HepG2 (cell line): ENCODE results near the gene SLC35E4. TPM values are rescaled to one million over a fixed set of nuclear protein-coding genes. Genes with fewer than 3 reads are reported as not detected.

Experiments used
- AHR ChIP-seq: IDR thresholded peaks from 2 replicates; pipeline ENCODE4 v1.6.1; 2018; ENCODE audit warnings: missing genetic modification reagents, missing compliant biosample characterization
- ARNT ChIP-seq: fragments of 450-650 bp; IDR thresholded peaks from 2 replicates; pipeline ENCODE4 v1.6.1; 2017
- BRCA1 ChIP-seq: sonication (generic); formaldehyde crosslinking; IDR thresholded peaks from 2 replicates; pipeline ENCODE4 v1.4.0; 2020; ENCODE audit warnings: missing genetic modification reagents
- HMGXB4 ChIP-seq, 2 experiments: sonication (generic) in 1 of 2; formaldehyde crosslinking in 1 of 2; IDR thresholded peaks; 2 replicates each; pipeline versions ENCODE4 v1.4.0 to v1.6.1; 2018 to 2020; ENCODE audit warnings: missing genetic modification reagents in 2 of 2, borderline replicate concordance in 1 of 2, low read depth in 1 of 2, mild to moderate bottlenecking in 1 of 2, missing biosample characterization in 1 of 2
- KAT8 ChIP-seq: IDR thresholded peaks from 2 replicates; pipeline ENCODE4 v1.6.1; 2016; ENCODE audit warnings: missing genetic modification reagents, missing compliant biosample characterization
- RAD21 ChIP-seq: fragments of 450-650 bp; formaldehyde crosslinking; IDR thresholded peaks from 2 replicates; pipeline ENCODE4 v1.5.0; 2020; ENCODE audit warnings: mild to moderate bottlenecking
- TARDBP ChIP-seq: sonication (generic); formaldehyde crosslinking; IDR thresholded peaks from 2 replicates; pipeline ENCODE4 v1.8.0; 2022; ENCODE audit warnings: mild to moderate bottlenecking, missing genetic modification reagents
- XRCC5 ChIP-seq: fragments of 200-400 bp; formaldehyde crosslinking; optimal IDR thresholded peaks from 2 replicates; pipeline ENCODE3; 2017; ENCODE audit warnings: mild to moderate bottlenecking, low read length
- ZNF280D ChIP-seq: sonication (generic); formaldehyde crosslinking; IDR thresholded peaks from 2 replicates; pipeline ENCODE4 v1.5.1; 2020; ENCODE audit warnings: mild to moderate bottlenecking, missing genetic modification reagents
- ZNF512 ChIP-seq: sonication (generic); formaldehyde crosslinking; IDR thresholded peaks from 2 replicates; pipeline ENCODE4 v1.4.0; 2020; ENCODE audit warnings: mild to moderate bottlenecking, missing genetic modification reagents
- ZNF687 ChIP-seq: sonication (generic); formaldehyde crosslinking; IDR thresholded peaks from 2 replicates; pipeline ENCODE4 v1.5.1; 2020; ENCODE audit warnings: mild to moderate bottlenecking, missing genetic modification reagents, moderate library complexity
- ZNF720 ChIP-seq: sonication (generic); formaldehyde crosslinking; IDR thresholded peaks from 2 replicates; pipeline ENCODE4 v1.4.0; 2020; ENCODE audit warnings: missing genetic modification reagents
- polyA plus RNA-seq, 8 experiments: library from polyadenylated mRNA; depleted of rRNA in 3 of 8; stranded (reverse) in 7 of 8; unstranded in 1 of 8; fragments of >200 nt; fragmentation: Illumina TruSeq in 4 of 8; extraction: Trizol in 4 of 8; gene quantifications; 2 replicates each; pipeline versions ENCODE4 v1.2.1 to v1.2.3, GENCODE V29; 2011 to 2016; ENCODE audit warnings: low read depth in 4 of 8, missing spikeins in 1 of 8, mixed read lengths in 1 of 8; ENCODE audit not compliant: insufficient read depth in 1 of 8
- total RNA-seq, 5 experiments: library from RNA; depleted of rRNA; stranded (reverse); fragments of >200 nt; fragmentation: Illumina TruSeq; extraction: Trizol; gene quantifications; 2 replicates each; pipeline ENCODE4 v1.2.3, GENCODE V29; 2016; ENCODE audit warnings: low read depth in 1 of 5
- TF ChIP-seq, protein P1 (sequence below): sonication (generic); formaldehyde crosslinking; IDR thresholded peaks from 2 replicates; pipeline ENCODE4 v1.5.0; 2020; ENCODE audit warnings: mild to moderate bottlenecking, missing genetic modification reagents, moderate library complexity
- TF ChIP-seq, protein P2 (sequence below): sonication (generic); formaldehyde crosslinking; IDR thresholded peaks from 2 replicates; pipeline ENCODE4 v1.8.0; 2022; ENCODE audit warnings: missing genetic modification reagents, mild to moderate bottlenecking, borderline replicate concordance

The SLC35E4 gene
- total and polyA plus RNA-seq, 2 of the 13 experiments (the other 11 are each of a cell fraction or from before 2014, with no cell fraction given), result 0.07 to 0.15 TPM

GRCh38 chr22:30634471-30635233 lies 929 bp upstream of the SLC35E4 start (continued):
- 0 out of 4 replicates have a peak, but pooled peaks of 1 of the 2 experiments have one; percentile 35 for TF ChIP-seq HMGXB4 (CRISPR knock-in tag; IDR thresholded peaks at IDR 0.05; ENCODE audit: borderline replicate concordance in 1 of 2, low read depth in 1 of 2)
- TF ChIP-seq AHR (CRISPR knock-in tag), result 0 out of 2 replicates have a peak, but pooled peaks have one; percentile 42
- TF ChIP-seq, protein P1, sequence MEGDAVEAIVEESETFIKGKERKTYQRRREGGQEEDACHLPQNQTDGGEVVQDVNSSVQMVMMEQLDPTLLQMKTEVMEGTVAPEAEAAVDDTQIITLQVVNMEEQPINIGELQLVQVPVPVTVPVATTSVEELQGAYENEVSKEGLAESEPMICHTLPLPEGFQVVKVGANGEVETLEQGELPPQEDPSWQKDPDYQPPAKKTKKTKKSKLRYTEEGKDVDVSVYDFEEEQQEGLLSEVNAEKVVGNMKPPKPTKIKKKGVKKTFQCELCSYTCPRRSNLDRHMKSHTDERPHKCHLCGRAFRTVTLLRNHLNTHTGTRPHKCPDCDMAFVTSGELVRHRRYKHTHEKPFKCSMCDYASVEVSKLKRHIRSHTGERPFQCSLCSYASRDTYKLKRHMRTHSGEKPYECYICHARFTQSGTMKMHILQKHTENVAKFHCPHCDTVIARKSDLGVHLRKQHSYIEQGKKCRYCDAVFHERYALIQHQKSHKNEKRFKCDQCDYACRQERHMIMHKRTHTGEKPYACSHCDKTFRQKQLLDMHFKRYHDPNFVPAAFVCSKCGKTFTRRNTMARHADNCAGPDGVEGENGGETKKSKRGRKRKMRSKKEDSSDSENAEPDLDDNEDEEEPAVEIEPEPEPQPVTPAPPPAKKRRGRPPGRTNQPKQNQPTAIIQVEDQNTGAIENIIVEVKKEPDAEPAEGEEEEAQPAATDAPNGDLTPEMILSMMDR (CRISPR knock-in tag), result peak; percentile 88
- TF ChIP-seq XRCC5, result peak; percentile 60
- no peak for TF ChIP-seq ZNF512 (CRISPR knock-in tag)
- peak; percentile 42 for TF ChIP-seq ZNF687 (CRISPR knock-in tag)
- 0 out of 2 replicates have a peak, but pooled peaks have one; percentile 31 for TF ChIP-seq KAT8 (CRISPR knock-in tag)
- TF ChIP-seq RAD21 (CRISPR knock-in tag), result peak; percentile 67
- no peak for TF ChIP-seq ARNT
- TF ChIP-seq ZNF720 (CRISPR knock-in tag), result no peak
- TF ChIP-seq, protein P2, sequence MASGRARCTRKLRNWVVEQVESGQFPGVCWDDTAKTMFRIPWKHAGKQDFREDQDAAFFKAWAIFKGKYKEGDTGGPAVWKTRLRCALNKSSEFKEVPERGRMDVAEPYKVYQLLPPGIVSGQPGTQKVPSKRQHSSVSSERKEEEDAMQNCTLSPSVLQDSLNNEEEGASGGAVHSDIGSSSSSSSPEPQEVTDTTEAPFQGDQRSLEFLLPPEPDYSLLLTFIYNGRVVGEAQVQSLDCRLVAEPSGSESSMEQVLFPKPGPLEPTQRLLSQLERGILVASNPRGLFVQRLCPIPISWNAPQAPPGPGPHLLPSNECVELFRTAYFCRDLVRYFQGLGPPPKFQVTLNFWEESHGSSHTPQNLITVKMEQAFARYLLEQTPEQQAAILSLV, result no peak
- 0 out of 2 replicates have a peak, but pooled peaks have one; percentile 27 for TF ChIP-seq TARDBP (CRISPR knock-in tag)
- TF ChIP-seq ZNF280D (CRISPR knock-in tag), result no peak
- no peak for TF ChIP-seq BRCA1
